Measurements from ENCODE around the gene CABCOCO1. TPM values are rescaled to one million over a fixed set of nuclear protein-coding genes. Genes with fewer than 3 reads are reported as not detected.
"Not testable (repeated sequence)": the region's sequence is repeated elsewhere in the genome, so short reads cannot be mapped to it uniquely, and the experiment has no call there.

Gene CABCOCO1
- total RNA-seq, 1 donor: 0.43 TPM

DNA sequence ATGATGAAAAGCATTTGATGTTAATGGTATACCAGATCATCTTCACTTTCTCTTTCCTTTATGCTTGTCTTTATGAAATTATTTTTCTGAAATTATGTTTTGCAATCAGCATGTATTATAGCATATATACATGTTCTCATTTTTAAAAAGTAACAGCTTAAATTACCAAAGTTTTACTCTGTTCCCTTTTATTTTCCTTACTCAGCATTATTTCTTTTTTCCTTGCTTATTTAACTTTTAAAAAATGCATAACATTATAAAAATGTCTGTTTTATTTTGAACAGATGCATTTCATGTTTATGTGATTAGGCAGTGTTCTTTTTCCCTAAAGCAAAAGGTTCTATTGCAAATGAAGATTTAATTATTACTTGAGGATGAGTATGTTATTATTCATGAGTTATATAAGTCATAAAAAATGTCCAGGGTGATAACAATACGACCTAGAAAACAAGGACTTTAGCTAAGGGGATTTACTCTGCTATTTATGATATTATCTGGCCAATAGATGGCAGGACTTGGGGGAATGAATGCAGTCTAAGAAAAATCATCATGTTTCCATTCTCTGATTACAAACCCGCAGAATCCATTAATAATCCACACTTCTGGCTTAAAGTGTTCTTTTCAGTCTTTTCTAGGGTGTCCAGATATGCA lies 38.5 kb downstream of the CABCOCO1 start:
- TF ChIP-seq, protein P1, sequence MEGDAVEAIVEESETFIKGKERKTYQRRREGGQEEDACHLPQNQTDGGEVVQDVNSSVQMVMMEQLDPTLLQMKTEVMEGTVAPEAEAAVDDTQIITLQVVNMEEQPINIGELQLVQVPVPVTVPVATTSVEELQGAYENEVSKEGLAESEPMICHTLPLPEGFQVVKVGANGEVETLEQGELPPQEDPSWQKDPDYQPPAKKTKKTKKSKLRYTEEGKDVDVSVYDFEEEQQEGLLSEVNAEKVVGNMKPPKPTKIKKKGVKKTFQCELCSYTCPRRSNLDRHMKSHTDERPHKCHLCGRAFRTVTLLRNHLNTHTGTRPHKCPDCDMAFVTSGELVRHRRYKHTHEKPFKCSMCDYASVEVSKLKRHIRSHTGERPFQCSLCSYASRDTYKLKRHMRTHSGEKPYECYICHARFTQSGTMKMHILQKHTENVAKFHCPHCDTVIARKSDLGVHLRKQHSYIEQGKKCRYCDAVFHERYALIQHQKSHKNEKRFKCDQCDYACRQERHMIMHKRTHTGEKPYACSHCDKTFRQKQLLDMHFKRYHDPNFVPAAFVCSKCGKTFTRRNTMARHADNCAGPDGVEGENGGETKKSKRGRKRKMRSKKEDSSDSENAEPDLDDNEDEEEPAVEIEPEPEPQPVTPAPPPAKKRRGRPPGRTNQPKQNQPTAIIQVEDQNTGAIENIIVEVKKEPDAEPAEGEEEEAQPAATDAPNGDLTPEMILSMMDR (IDR thresholded peaks at IDR 0.05; ENCODE audit: insufficient read depth, low read depth, low read length): no peak
- H3K4me3 ChIP-seq (ENCODE audit: low read depth, low read length): no peak overlapping the region
- peak; percentile 62 for DNase-seq (ENCODE audit: low read depth)

DNA sequence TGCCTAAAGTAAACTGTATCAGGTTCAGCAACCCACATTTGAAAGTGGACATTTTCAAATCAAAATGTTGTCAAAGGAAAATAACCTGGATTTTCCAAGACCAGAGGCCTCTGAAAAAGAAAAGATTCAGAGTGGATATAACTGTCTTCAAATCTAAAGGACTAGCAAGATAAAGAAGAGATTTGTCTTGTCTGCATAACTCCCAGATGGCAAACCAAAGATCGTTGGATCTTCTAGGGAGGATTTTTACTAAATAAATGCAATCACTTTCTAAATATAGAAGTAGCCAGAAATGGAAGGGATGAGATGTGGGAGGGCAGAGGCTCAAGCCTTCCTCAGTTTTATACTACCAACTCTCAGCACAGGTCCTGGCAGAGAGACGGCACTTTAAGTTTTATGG lies 39.0 kb downstream of the CABCOCO1 start:
- TF ChIP-seq, protein P1 (IDR thresholded peaks at IDR 0.05; ENCODE audit: insufficient read depth, low read depth, low read length): no peak
- no peak for DNase-seq (ENCODE audit: low read depth)
- H3K4me3 ChIP-seq (ENCODE audit: low read depth, low read length): no peak overlapping the region

DNA sequence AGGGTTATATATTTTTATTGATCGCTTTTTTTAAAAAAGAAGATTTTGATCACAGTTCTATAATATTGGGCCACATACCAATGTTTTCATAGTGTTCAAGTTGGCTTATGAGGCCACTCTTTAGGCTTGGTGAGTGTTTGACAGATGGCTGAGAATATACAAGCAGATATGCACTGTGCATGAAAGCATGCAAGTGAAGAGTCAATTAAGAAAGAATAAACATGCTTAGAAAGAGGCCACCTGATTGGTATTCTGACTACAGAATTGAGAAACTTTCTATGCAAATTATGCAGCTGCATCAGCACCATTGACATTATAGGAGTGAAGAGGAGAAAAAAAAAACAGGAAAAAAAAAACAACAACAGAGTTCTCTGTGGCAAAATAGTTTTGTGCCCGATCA lies 39.9 kb downstream of the CABCOCO1 start:
- no peak overlapping the region for H3K4me3 ChIP-seq (ENCODE audit: low read depth, low read length)
- DNase-seq (ENCODE audit: low read depth): no peak
- TF ChIP-seq, protein P1 (IDR thresholded peaks at IDR 0.05; ENCODE audit: insufficient read depth, low read depth, low read length): no peak

DNA sequence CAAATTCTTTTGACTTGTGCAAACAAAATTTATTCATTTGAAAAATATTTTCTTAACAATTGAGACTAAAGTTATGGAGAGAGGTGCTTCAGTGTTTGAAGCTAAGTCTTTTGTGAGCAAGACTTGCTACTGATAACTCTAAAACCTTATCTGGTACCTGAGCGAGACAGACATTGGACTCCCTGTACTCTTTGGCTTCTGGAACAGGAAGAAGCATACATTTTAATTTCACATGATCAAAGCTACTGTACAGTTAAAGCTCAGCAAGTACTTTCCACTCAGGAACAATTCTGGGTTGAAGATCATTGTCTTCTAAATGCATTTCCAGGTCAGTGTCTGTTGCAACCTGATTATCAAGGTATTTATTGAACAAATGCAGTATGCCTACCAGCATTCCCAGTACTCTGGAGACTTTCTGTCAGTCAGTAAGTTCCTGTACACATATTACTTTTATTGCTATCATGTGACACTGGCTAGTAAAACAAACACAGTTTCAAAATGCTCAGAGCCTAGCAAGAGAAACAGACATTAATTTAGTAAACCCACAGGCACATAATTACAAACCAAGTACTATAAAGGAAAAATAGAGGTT lies 42.4 kb downstream of the CABCOCO1 start:
- DNase-seq (ENCODE audit: low read depth): peak; percentile 36
- TF ChIP-seq, protein P1 (IDR thresholded peaks at IDR 0.05; ENCODE audit: insufficient read depth, low read depth, low read length): no peak
- H3K4me3 ChIP-seq (ENCODE audit: low read depth, low read length): no peak overlapping the region

DNA sequence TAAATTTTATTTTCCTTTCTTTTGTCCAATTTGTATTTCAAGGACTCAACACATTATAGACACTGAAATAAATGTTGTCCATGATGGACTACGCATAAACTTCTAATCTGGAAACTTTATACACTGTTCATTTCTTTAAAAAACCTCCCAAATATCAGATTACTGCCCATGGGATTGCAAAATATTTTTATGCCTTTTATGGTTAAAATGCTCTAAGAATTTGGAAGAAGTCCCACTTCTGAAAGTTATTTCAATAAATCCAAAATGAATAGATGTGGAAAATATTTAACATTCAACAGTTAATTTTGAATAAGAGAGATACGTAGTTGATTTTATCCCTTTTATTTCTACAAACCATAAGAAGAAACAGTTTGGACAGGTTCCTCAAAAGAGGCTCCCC lies 46.1 kb downstream of the CABCOCO1 start:
- TF ChIP-seq, protein P1 (IDR thresholded peaks at IDR 0.05; ENCODE audit: insufficient read depth, low read depth, low read length): no peak
- no peak overlapping the region for H3K4me3 ChIP-seq (ENCODE audit: low read depth, low read length)
- DNase-seq (ENCODE audit: low read depth): no peak

DNA sequence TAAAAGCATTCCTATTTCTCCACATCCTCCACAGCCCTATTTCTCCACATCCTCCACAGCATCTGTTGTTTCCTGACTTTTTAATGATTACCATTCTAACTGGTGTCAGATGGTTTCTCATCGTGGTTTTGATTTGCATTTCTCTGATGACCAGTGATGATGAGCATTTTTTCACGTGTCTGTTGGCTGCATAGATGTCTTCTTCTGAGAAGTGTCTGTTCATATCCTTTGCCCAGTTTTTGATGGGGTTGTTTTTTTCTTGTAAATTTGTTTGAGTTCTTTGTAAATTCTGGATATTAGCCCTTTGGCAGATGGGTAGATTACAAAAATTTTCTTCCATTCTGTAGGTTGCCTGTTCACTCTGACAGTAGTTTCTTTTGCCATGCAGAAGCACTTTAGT lies 49.4 kb downstream of the CABCOCO1 start:
- not testable (repeated sequence) for DNase-seq (ENCODE audit: low read depth); H3K4me3 ChIP-seq (ENCODE audit: low read depth, low read length)

DNA sequence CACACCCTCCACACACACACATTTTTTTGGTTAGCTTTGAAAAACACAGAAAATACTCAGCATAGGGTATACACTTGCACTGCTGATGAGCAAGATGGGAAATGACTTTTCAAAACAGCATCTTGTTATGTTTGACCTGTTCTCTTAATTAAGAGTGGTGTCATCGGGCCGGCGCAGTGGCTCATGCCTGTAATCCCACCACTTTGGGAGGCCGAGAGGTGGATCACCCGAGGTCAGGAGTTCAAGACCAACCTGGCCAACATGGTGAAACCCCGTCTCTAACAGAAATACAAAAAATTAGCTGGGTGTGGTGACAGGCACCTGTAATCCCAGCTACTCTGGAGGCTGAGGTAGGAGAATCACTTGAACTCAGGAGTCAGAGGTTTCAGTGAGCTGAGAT lies 56.7 kb downstream of the CABCOCO1 start:
- not testable (repeated sequence) for DNase-seq (ENCODE audit: low read depth); H3K4me3 ChIP-seq (ENCODE audit: low read depth, low read length)

DNA sequence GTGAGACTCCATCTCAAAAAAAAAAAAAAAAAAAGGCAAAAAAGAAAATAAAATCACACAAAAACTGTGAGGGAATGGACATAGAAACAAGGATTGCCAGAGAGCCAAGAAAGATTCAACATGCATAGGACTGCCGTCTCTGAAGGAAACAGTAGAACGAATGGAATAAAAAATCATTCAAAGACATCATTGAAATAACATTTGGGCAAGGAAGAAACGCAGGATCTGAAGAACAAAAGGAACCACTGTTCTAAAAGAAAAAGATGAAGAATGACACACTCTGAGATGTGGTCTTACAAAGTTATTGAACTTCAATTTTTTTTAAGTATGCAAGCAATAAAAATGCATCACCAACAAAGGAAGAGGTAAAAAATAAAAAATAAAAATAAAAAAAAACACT lies 57.2 kb downstream of the CABCOCO1 start:
- no peak for DNase-seq (ENCODE audit: low read depth)
- no peak overlapping the region for H3K4me3 ChIP-seq (ENCODE audit: low read depth, low read length)
- TF ChIP-seq, protein P1 (IDR thresholded peaks at IDR 0.05; ENCODE audit: insufficient read depth, low read depth, low read length): no peak

Measured in fibroblast of villous mesenchyme (primary cell).